Measurements from ENCODE around the gene PGA5.
"Not testable (repeated sequence)": the region's sequence is repeated elsewhere in the genome, so short reads cannot be mapped to it uniquely, and the experiment has no call there.

Gene PGA5

GRCh38 chr11:61229458-61229857 lies 11.5 kb upstream of the PGA5 start:
- DNase-seq: not testable (repeated sequence)

- not testable (repeated sequence) for DNase-seq
Measured at GRCh38 chr11:61231033-61231432, 9.9 kb upstream of the PGA5 start.

DNA sequence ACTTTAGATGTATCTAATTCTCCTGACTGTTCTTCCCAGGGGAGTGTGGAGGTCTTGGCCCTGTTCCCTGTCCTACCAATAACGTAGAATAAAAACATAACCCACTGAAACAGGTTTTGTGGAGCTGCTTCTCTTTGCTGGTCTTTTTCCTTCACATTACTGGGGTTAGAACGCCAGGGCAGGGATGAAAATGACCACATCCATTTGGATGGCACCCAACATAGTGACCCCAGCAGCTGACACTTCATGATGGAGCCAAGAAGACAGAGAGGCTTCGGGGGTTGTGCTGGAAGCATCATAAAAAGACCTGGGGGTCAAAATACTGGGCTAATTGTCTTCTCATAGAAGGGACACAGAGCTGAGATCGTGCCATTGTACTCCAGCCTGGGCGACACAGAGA lies 9.4 kb upstream of the PGA5 start:
- not testable (repeated sequence) for DNase-seq

GRCh38 chr11:61232548-61233145 lies 8.3 kb upstream of the PGA5 start:
- not testable (repeated sequence) for DNase-seq

DNA sequence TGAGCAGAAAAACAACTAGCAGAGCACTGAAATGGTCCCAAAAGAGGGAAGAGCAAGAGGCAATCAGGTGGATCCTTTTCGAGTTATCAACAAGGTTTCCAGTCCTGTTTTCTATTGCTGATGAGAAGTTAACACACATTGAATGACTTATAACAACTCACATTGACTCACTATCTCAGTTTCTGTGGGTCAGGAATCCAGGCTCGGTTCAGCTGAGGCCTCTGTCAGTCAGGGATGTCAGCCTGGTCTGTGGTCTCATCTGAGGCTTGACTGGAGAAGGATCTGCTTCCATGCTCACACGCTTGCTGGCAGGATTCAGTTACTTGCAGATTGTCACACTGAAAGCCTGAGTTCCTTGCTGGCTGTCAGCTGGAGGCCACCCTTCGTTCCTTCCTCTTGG lies 3.8 kb upstream of the PGA5 start:
- DNase-seq: not testable (repeated sequence)

- DNase-seq: not testable (repeated sequence)
Measured at GRCh38 chr11:61240288-61240687, 687 bp upstream of the PGA5 start.

- DNase-seq: not testable (repeated sequence)
Measured at GRCh38 chr11:61241526-61241925, 551 bp downstream of the PGA5 start.

- DNase-seq: not testable (repeated sequence)
Measured at GRCh38 chr11:61245284-61245964, 4.4 kb downstream of the PGA5 start.

DNA sequence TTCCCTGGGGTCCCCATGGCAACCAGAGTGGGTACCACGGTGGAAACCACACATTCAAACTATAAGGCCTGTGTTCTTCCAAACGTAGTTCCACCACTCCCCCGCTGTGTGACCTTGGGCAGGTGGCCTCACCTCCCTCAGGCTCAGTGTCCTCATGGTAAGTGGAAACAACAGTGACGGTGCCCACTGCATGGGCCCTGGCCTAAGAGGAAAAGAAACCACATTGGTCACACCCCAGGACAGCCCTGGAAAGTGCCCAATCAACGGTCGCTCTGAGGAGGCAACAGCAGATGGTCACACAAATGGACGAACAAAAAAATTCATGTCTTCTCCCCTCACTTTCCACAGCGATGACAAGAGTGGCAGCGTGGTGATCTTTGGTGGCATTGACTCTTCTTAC lies 7.1 kb downstream of the PGA5 start:
- not testable (repeated sequence) for DNase-seq

DNA sequence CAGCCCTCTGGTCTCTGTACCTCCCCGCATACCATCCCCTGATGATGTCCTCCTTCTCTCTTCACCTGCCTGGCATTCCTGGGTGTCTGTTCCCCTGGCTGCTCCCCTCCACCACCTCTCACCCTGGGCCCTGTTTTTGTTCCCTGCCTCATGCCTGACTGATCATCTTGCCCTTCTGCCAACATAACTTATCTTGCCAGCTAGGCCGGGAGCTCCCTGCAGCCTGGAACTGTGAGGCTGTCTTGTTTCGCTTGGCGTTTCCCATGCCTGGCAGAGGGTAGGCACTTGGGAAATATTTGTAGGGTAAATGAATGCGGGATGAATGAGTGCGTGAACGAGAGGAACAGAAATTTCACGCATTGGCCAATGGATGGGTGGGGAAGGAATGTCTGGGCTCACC lies 8.2 kb downstream of the PGA5 start:
- DNase-seq: not testable (repeated sequence)

DNA sequence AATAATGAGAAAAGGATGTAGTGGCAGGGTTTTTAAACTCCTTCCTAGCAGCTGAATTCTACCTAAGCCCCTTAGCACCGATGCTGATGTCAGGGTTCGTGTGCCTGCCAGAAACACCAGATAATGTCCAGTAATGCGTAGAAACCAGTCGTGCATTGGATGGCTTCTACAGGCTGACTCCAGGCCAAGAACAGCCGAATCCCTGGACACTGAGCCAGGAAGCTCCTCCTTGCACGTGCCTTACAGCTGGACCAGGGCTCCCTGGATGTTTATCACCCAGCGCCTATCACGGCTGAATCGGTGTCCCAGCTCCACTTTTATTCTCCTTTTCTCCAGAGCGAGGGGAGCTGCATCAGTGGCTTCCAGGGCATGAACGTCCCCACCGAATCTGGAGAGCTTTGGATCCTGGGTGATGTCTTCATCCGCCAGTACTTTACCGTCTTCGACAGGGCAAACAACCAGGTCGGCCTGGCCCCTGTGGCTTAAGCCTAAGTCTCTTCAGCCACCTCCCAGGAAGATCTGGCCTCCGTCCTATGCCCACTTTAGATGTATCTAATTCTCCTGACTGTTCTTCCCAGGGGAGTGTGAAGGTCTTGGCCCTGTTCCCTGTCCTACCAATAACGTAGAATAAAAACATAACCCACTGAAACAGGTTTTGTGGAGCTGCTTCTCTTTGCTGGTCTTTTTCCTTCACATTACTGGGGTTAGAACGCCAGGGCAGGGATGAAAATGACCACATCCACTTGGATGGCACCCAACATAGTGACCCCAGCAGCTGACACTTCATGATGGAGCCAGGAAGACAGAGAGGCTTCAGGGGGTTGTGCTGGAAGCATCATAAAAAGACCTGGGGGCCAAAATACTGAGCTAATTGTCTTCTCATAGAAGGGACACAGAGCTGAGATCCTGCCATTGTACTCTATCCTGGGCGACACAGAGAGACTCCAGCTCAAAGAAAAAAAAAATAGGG lies 10.1 kb downstream of the PGA5 start:
- DNase-seq: not testable (repeated sequence)

DNA sequence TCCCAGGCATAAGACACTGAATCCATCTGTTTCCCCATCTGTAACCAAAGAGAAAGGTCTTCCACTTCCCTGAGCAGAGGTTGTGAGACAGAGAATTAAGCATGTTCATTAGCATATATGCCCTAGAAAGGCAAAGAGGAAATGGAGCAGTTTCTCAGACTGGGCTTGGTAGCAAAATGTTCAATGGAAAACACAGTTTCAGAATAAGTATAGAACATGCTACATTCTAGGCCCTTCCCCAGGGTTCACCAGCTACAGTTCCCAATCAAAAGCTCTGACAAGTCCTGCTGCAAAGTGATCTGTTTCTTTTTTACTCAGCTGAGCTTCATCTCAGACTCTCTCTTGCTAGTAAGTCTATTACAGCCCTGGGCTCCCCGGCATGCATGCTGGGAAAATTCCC lies 11.4 kb downstream of the PGA5 start:
- DNase-seq: not testable (repeated sequence)

- peak; percentile 25 for DNase-seq
Measured at GRCh38 chr11:61254403-61255025, 13.5 kb downstream of the PGA5 start.

- DNase-seq: no peak
Measured at GRCh38 chr11:61256710-61257482, 15.9 kb downstream of the PGA5 start.

- no peak for DNase-seq
Measured at GRCh38 chr11:61258546-61258945, 17.6 kb downstream of the PGA5 start.

- DNase-seq: no peak
Measured at GRCh38 chr11:61259363-61259762, 18.4 kb downstream of the PGA5 start.

GRCh38 chr11:61264371-61264770 lies 23.4 kb downstream of the PGA5 start:
- no peak for DNase-seq

DNA sequence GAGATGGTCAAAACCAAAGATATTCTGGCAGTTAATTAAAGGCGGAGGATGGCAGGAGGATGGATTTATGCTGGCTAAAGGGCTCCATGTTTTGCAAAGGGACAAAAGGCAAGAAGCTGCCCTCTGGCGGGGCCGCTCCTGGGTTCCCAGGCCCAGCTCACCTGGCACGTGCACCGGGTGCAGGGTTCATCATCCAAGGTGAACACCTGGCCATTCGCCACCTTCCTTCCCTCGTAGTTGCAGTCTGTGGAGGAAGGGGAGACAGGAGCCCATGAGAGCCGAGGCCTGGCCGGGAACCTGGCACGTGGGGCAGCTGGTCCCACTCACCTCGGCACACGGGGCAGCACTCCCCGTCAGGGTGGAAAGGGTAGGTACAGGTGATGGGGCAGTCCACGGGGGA lies 23.8 kb downstream of the PGA5 start:
- no peak for DNase-seq

GRCh38 chr11:61265357-61265756 lies 24.4 kb downstream of the PGA5 start:
- no peak for DNase-seq

- no peak for DNase-seq
Measured at GRCh38 chr11:61266602-61267001, 25.6 kb downstream of the PGA5 start.

DNA sequence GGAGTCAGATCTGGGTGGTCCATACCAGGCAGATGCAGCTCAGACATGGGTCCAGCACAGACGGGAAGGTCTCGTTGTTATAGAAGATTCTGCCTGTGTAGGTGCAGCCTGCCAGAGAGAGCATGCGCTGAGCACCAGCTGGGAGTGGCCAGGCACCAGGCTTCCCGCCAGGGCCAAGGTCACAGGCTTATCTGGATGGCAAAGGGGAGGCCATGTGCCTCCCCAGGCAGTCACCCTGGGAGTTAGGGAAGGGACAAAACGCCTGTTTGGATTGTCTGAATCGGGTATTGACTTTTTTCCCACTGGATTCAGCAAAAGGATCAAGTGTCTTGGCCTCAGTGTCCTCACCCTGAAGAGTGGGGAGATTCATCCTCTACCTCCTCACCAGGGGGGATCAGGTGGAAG lies 26.5 kb downstream of the PGA5 start:
- DNase-seq: no peak

- DNase-seq: no peak
Measured at GRCh38 chr11:61268588-61269250, 27.7 kb downstream of the PGA5 start.

All from NCI-H2107 (cell line).